Measurements from ENCODE around the gene SS18L1. TPM values are rescaled to one million over a fixed set of nuclear protein-coding genes. Genes with fewer than 3 reads are reported as not detected.

Gene SS18L1
- total RNA-seq, 2 experiments from 2014 or later: 21.0 to 23.3 TPM

DNA sequence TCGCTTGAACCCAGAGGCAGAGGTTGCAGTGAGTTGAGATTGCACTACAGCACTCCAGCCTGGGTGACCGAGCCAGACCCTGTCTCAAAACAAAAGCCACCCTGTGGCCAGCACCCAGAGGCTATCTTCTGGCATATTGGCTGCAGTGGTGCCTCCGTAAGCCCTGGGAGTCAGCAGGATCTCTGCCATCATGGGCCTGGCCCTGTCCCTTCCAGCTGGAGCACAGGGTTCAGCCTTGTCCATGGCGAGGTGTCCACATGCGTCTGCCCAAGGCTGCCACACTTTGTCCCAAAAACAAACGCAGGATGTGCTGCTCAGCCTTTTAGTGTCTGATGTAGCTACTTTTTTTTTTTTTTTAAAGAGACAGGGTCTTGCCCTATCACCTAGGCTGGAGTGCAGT is 23.9 kb downstream of the SS18L1 start:
- POLR2A ChIA-PET: no interaction called here
- no peaks in the 10 kb centered on the region for H3K9me3 Mint-ChIP-seq
- ATAC-seq (ENCODE audit: low read depth) (no peak), DNase-seq (no peak)
- H3K27me3 Mint-ChIP-seq: no peaks in the 10 kb centered on the region
- H3K4me1 Mint-ChIP-seq: no peaks in the 10 kb centered on the region
- no peak overlapping the region for H3K27ac Mint-ChIP-seq
- no peak overlapping the region for H3K4me3 Mint-ChIP-seq
- H3K36me3 Mint-ChIP-seq: peaks cover 2% of the 10 kb centered on the region

DNA sequence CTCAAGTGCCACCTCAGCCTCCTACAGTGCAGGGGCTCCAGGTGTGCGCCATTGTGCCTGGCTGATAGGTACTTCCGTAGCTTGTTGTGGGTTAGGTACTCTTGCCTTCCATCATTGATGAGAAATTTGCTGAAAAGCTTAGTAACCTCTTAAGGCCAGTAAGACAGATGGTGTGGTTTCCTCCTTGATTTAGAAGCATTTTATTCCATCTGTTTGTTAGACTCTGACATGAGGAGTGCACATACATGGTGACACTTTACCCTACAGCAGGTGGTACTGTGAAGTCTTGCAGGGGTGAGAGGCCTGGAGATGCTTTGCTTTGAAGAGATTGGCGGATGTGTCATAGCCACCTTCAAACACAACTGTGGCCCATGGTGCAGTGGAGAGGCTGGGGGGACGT is 24.5 kb downstream of the SS18L1 start:
- no peaks in the 10 kb centered on the region for H3K27me3 Mint-ChIP-seq
- no peak for ATAC-seq (ENCODE audit: low read depth)
- no peak for DNase-seq
- H3K4me1 Mint-ChIP-seq: no peaks in the 10 kb centered on the region
- POLR2A ChIA-PET: no interaction called here
- no peaks in the 10 kb centered on the region for H3K9me3 Mint-ChIP-seq
- H3K27ac Mint-ChIP-seq: no peak overlapping the region
- peaks cover 2% of the 10 kb centered on the region for H3K36me3 Mint-ChIP-seq
- no peak overlapping the region for H3K4me3 Mint-ChIP-seq

- POLR2A ChIA-PET: no interaction called here
- no peak overlapping the region for H3K4me3 Mint-ChIP-seq
- H3K27me3 Mint-ChIP-seq: no peaks in the 10 kb centered on the region
- H3K27ac Mint-ChIP-seq: no peak overlapping the region
- DNase-seq: no peak
- no peaks in the 10 kb centered on the region for H3K9me3 Mint-ChIP-seq
- no peak for ATAC-seq (ENCODE audit: low read depth)
- H3K4me1 Mint-ChIP-seq: no peaks in the 10 kb centered on the region
- H3K36me3 Mint-ChIP-seq: peaks cover 2% of the 10 kb centered on the region
Measured at GRCh38 chr20:62168890-62169435, 25.4 kb downstream of the SS18L1 start.

DNA sequence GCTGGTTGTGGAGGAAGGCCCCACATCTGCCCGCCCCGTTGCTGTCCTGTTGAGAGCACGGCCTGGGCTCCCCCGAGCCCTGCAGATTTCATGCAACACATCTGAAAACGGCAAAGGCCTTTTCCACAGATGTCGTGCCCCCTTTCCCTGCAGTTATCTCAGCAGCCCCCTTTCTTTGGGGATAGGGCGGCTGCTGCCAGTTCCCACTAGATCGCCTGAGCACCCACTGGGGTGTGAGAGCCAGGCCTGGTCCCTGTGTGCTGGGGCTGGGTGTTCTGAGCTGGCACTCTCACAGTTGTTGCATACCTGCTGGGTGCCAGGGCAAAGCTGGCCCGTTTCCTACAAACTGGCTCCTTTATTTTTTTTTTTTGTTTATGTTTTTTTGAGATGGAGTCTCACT is 27.0 kb downstream of the SS18L1 start:
- DNase-seq: no peak
- H3K27ac Mint-ChIP-seq: no peak overlapping the region
- POLR2A ChIA-PET: no interaction called here
- H3K4me1 Mint-ChIP-seq: no peaks in the 10 kb centered on the region
- H3K9me3 Mint-ChIP-seq: no peaks in the 10 kb centered on the region
- no peak overlapping the region for H3K4me3 Mint-ChIP-seq
- H3K27me3 Mint-ChIP-seq: no peaks in the 10 kb centered on the region
- H3K36me3 Mint-ChIP-seq: peaks cover 2% of the 10 kb centered on the region
- no peak for ATAC-seq (ENCODE audit: low read depth)

DNA sequence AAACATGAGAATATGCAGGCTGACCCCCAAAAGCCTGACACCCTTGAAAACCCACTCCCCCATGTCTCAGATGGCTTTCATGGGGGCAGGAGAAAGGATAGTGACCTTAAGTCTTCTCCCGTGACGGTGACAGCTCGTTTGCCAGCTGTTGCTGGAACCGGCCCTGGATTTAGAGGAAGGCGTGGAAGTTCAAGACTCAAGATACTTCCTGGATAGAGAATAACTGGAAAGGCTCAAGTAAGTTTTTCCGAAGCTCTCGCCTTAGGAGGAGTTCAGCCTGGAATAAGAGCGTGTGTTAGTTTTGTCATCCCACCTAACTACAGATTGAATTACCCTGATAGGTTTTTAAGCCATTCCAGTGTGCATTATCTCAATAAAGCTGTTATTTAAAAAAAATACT is 27.7 kb downstream of the SS18L1 start:
- Mint-ChIP-seq H3K4me1 (no peaks in the 10 kb centered on the region), H3K27ac (no peak overlapping the region), H3K27me3 (no peaks in the 10 kb centered on the region), H3K4me3 (no peak overlapping the region), H3K9me3 (no peaks in the 10 kb centered on the region), H3K36me3 (peaks cover 2% of the 10 kb centered on the region)
- no peak for ATAC-seq (ENCODE audit: low read depth)
- no peak for DNase-seq
- POLR2A ChIA-PET: no interaction called here

GRCh38 chr20:62172666-62173065 is 29.1 kb downstream of the SS18L1 start:
- POLR2A ChIA-PET: no interaction called here
- DNase-seq: no peak
- Mint-ChIP-seq H3K27ac (no peak overlapping the region), H3K27me3 (no peaks in the 10 kb centered on the region), H3K36me3 (peaks cover 2% of the 10 kb centered on the region), H3K4me3 (no peak overlapping the region), H3K9me3 (no peaks in the 10 kb centered on the region), H3K4me1 (no peaks in the 10 kb centered on the region)
- no peak for ATAC-seq (ENCODE audit: low read depth)

DNA sequence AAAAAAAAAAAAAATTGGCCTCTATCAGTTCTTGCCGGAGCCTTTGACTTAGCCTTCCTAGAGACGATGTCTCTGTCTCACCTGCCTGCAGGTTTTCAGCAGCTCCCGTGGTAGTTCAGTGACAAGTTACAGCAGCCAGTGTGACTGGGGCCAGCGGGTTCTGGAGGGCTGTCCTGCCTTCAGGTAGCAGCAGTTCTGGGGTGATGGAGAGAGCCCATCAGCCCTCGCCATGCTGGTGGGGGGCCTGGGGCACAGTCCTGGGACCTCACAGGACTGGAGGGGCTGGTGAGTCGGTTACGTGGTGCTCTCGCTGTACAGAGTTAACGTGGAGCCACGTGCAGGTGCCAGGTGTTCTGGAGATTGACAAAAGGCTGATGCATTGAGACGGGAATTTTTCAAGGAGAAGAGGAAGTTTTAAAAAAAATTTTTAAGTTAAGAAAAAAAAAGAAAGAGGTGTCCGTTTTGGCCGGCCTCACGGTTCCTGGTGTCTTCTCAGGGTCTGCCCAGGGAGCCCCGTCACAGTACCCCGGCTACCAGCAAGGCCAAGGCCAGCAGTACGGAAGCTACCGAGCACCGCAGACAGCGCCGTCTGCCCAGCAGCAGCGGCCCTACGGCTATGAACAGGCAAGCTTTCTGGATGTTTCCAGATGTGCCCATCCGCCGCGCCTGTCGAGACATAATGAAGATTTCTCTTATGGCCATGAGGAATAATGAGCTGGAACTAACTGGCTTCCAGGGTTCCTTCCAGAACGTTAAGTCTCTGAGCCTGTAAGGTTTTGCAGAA is 30.6 kb downstream of the SS18L1 start:
- H3K4me3 Mint-ChIP-seq: no peak overlapping the region
- DNase-seq: no peak
- H3K27me3 Mint-ChIP-seq: no peaks in the 10 kb centered on the region
- POLR2A ChIA-PET: no interaction called here
- H3K9me3 Mint-ChIP-seq: no peaks in the 10 kb centered on the region
- ATAC-seq (ENCODE audit: low read depth): no peak
- no peak overlapping the region for H3K27ac Mint-ChIP-seq
- no peaks in the 10 kb centered on the region for H3K36me3 Mint-ChIP-seq
- H3K4me1 Mint-ChIP-seq: no peaks in the 10 kb centered on the region

DNA sequence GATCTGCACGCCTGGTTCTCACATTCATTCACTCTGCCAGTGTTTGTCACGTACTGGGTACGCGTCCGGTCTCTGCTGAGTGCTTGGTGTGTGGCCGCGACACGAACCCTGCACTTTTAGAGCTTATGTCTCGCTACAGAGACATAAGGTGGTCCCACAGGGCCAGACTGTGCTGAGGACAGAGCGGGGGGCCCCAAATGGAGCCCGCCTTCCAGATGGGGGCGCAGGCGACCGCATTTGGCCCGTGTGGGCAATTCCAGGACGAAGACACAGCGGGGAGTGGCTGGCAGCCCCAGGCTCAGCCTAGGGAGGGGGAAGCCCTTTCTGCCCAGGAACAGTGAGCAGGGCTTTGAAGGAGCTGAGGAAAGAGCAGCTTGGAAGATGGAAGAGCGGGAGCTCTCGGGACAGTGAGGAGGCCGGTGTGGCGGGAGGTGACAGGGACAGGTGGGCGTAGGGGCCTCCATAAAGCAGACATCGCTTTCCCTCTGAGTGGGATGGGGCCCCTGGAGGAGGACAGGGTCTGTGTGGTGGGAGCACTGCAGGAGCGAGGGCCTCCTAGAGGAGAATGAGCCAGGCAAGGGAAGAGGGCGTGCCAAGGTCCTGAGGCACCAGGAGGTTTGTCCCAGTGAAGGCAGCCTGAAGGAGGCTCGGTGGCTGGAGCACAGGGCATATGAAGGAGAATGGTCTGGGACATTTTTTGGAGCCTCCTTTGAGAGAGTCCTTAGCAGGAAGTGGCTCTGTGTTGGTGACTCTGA is 31.5 kb downstream of the SS18L1 start:
- ATAC-seq (ENCODE audit: low read depth) (no peak), DNase-seq (no peak)
- Mint-ChIP-seq H3K4me1 (no peaks in the 10 kb centered on the region), H3K27me3 (no peaks in the 10 kb centered on the region), H3K36me3 (no peaks in the 10 kb centered on the region), H3K27ac (no peak overlapping the region), H3K9me3 (no peaks in the 10 kb centered on the region), H3K4me3 (no peak overlapping the region)
- POLR2A ChIA-PET: no interaction called here

GRCh38 chr20:62175711-62176110 is 32.1 kb downstream of the SS18L1 start:
- Mint-ChIP-seq H3K4me1 (no peaks in the 10 kb centered on the region), H3K27me3 (no peaks in the 10 kb centered on the region), H3K9me3 (no peaks in the 10 kb centered on the region), H3K36me3 (no peaks in the 10 kb centered on the region), H3K4me3 (no peak overlapping the region), H3K27ac (no peak overlapping the region)
- POLR2A ChIA-PET: no interaction called here
- DNase-seq (no peak), ATAC-seq (ENCODE audit: low read depth) (no peak)

- H3K4me1 Mint-ChIP-seq: peaks cover 3% of the 10 kb centered on the region
- no peak overlapping the region for H3K4me3 Mint-ChIP-seq
- DNase-seq: no peak
- H3K36me3 Mint-ChIP-seq: no peaks in the 10 kb centered on the region
- no peaks in the 10 kb centered on the region for H3K27me3 Mint-ChIP-seq
- H3K9me3 Mint-ChIP-seq: no peaks in the 10 kb centered on the region
- H3K27ac Mint-ChIP-seq: no peak overlapping the region
- no peak for ATAC-seq (ENCODE audit: low read depth)
- POLR2A ChIA-PET: no interaction called here
Measured at GRCh38 chr20:62176866-62177265, 33.3 kb downstream of the SS18L1 start.

DNA sequence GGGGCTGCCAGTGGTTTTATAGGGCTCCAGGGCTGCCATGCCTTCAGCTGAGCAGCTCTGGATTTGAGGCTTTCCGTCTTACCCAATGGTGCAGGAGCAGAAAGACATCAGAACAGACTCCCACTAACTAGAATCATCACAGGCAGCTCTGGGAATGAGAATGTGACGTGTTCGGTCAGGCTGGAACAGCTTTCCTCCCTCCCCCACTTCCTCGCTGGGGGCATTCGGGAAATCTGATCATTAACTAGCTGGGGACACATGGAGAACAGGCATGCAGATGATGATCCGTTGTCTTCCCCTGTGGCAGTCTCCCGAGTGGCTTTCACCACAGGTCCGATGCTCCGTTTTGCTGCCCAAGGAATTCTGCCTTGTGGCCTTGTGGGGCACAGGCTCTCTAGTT is 33.7 kb downstream of the SS18L1 start:
- no peaks in the 10 kb centered on the region for H3K9me3 Mint-ChIP-seq
- no peak for DNase-seq
- no peak overlapping the region for H3K4me3 Mint-ChIP-seq
- H3K27me3 Mint-ChIP-seq: no peaks in the 10 kb centered on the region
- H3K36me3 Mint-ChIP-seq: no peaks in the 10 kb centered on the region
- H3K27ac Mint-ChIP-seq: no peak overlapping the region
- no peak for ATAC-seq (ENCODE audit: low read depth)
- POLR2A ChIA-PET: no interaction called here
- H3K4me1 Mint-ChIP-seq: peaks cover 7% of the 10 kb centered on the region

GRCh38 chr20:62178316-62179161 is 35.0 kb downstream of the SS18L1 start:
- H3K36me3 Mint-ChIP-seq: no peaks in the 10 kb centered on the region
- POLR2A ChIA-PET: no interaction called here
- no peaks in the 10 kb centered on the region for H3K9me3 Mint-ChIP-seq
- H3K27me3 Mint-ChIP-seq: no peaks in the 10 kb centered on the region
- H3K4me3 Mint-ChIP-seq: no peak overlapping the region
- ATAC-seq (ENCODE audit: low read depth) (no peak), DNase-seq (no peak)
- peaks cover 11% of the 10 kb centered on the region for H3K4me1 Mint-ChIP-seq
- no peak overlapping the region for H3K27ac Mint-ChIP-seq

- H3K27ac Mint-ChIP-seq: no peak overlapping the region
Measured at GRCh38 chr20:62179162-62179504, 35.6 kb downstream of the SS18L1 start.

More at GRCh38 chr20:62179162-62179504, 35.6 kb downstream of the SS18L1 start:
- Mint-ChIP-seq H3K4me1 (peaks cover 15% of the 10 kb centered on the region), H3K4me3 (no peak overlapping the region), H3K27me3 (no peaks in the 10 kb centered on the region), H3K9me3 (no peaks in the 10 kb centered on the region), H3K36me3 (no peaks in the 10 kb centered on the region)
- no peak for DNase-seq
- POLR2A ChIA-PET: no interaction called here
- ATAC-seq (ENCODE audit: low read depth): no peak

All from activated naive CD8-positive, alpha-beta T cell treated with anti-CD3 and anti-CD28 coated beads, Interleukin-2, amount 10 ng/mL, durations not matched to agents 7 days and 5 days (primary cell).